Mucosa of stomach (tissue), 1 donor: ENCODE results near the gene DCAF7.

Experiments
- H3K27me3 ChIP-seq: one replicate; pipeline ENCODE4 v1.7.0; 2013; ENCODE audit warnings: mild to moderate bottlenecking, low read length; ENCODE audit not compliant: control insufficient read depth, insufficient read depth
- H3K36me3 ChIP-seq: one replicate; pipeline ENCODE4 v1.7.0; 2013; ENCODE audit warnings: low read length; ENCODE audit not compliant: control insufficient read depth, insufficient read depth
- H3K4me1 ChIP-seq: one replicate; pipeline ENCODE4 v1.7.0; 2013; ENCODE audit warnings: mild to moderate bottlenecking, low read length; ENCODE audit not compliant: control insufficient read depth, insufficient read depth
- H3K4me3 ChIP-seq: one replicate; pipeline ENCODE4 v1.7.0; 2013; ENCODE audit warnings: low read length
- H3K9ac ChIP-seq: one replicate; pipeline ENCODE4 v1.7.0; 2013; ENCODE audit warnings: mild to moderate bottlenecking, low read length, moderate library complexity
- H3K9me3 ChIP-seq: one replicate; pipeline ENCODE4 v1.7.0; 2013; ENCODE audit warnings: mild to moderate bottlenecking, low read length, moderate library complexity; ENCODE audit not compliant: control insufficient read depth
- donor health status: Pancreatic carcinoma.

The DCAF7 gene

GRCh38 chr17:63555500-63556156 is 5.4 kb downstream of the DCAF7 start:
- H3K9ac ChIP-seq, result no peak overlapping the region
- no peaks in the 10 kb centered on the region for H3K27me3 ChIP-seq
- H3K36me3 ChIP-seq, result no peaks in the 10 kb centered on the region
- H3K4me3 ChIP-seq, result no peak overlapping the region
- peaks cover 10% of the 10 kb centered on the region for H3K4me1 ChIP-seq
- no peaks in the 10 kb centered on the region for H3K9me3 ChIP-seq

DNA sequence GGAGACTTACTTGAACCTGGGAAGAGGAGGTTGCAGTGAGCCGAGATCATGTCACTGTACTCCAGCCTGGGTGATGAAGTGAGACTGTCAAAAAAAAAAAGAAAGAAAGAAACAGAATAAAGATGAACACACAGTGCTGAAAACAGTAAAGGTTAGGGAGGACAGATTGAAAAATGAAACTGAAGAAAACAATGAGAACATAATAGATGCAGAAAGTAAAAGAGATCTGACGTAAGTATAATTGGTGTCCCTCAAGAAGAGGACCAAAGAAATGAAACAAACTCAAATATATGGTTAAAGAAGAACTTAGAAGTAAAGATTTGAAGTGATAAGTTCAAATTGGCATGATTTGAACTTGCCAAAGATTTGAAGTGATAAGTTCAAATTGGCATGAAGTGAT is 7.1 kb downstream of the DCAF7 start:
- Histone ChIP-seq H3K36me3 (no peaks in the 10 kb centered on the region), H3K9me3 (no peaks in the 10 kb centered on the region), H3K4me3 (no peak overlapping the region), H3K9ac (no peak overlapping the region), H3K27me3 (no peaks in the 10 kb centered on the region), H3K4me1 (peaks cover 4% of the 10 kb centered on the region)

DNA sequence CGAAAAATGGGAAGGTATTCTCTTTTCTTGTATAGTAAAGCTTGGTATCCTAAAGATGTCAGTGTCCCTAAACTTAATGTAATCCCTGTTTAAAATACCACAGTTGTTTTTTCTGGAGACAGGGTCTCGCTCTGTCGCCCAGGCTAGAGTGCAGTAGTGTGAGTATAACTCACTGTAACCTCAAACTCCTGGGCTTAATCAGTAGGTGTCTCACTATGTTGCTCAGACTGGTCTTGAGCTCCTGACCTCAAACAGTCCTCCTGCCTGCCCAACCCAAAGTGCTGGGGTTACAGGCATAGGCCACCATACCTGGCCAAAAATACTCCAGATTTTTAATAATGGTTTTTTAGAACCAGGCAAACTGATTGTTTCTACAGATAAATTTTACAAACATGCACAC is 8.2 kb downstream of the DCAF7 start:
- Histone ChIP-seq H3K9ac (no peak overlapping the region), H3K4me3 (no peak overlapping the region), H3K27me3 (no peaks in the 10 kb centered on the region), H3K9me3 (no peaks in the 10 kb centered on the region), H3K36me3 (no peaks in the 10 kb centered on the region), H3K4me1 (no peaks in the 10 kb centered on the region)

GRCh38 chr17:63561819-63562218 is 11.5 kb downstream of the DCAF7 start:
- Histone ChIP-seq H3K4me3 (no peak overlapping the region), H3K36me3 (no peaks in the 10 kb centered on the region), H3K9ac (no peak overlapping the region), H3K9me3 (no peaks in the 10 kb centered on the region), H3K27me3 (no peaks in the 10 kb centered on the region), H3K4me1 (no peaks in the 10 kb centered on the region)

DNA sequence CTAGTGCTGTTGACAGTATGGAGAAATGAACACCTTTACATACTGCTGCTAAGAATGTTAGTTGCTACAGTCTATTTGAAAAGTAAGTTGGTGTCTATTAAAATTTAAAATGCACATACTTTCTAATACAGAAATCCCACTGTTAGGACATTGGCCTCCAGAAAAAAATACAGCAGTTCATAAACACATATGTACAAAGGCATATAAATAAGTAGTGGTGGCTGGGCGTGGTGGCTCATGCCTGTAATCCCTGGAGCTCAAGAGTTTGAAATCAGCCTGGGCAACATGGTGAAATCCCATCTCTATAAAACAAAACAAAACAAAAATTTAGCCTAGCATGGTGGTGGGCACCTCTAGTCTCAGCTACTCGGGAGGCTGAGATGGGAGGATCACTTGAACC is 13.1 kb downstream of the DCAF7 start:
- no peak overlapping the region for H3K9ac ChIP-seq
- H3K4me3 ChIP-seq, result no peak overlapping the region
- H3K36me3 ChIP-seq, result no peaks in the 10 kb centered on the region
- H3K27me3 ChIP-seq, result no peaks in the 10 kb centered on the region
- no peaks in the 10 kb centered on the region for H3K4me1 ChIP-seq
- H3K9me3 ChIP-seq, result no peaks in the 10 kb centered on the region

- no peaks in the 10 kb centered on the region for H3K4me1 ChIP-seq
Observed at GRCh38 chr17:63564562-63564961, 14.3 kb downstream of the DCAF7 start.

DNA sequence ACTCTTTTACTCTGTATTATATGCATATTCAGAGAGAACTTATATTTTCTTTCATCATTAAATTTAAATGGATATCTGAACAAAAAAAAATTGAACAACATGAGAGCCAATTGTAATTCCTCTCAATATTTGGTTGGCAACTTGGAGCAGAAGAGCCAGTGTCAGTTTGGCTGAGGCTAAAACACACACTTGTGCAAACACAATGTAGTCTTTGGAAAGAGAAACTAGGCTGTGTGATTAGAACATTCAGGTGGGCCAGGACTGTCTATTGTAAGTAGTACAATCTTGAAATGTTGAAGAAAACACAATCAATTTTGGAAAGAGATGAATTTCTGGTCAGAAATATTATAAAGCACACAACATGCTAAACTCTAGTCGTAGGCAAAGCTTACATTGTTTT is 17.0 kb downstream of the DCAF7 start:
- Histone ChIP-seq H3K4me1 (no peaks in the 10 kb centered on the region), H3K9ac (no peak overlapping the region), H3K36me3 (no peaks in the 10 kb centered on the region), H3K9me3 (no peaks in the 10 kb centered on the region), H3K27me3 (no peaks in the 10 kb centered on the region), H3K4me3 (no peak overlapping the region)

More at GRCh38 chr17:63564562-63564961, 14.3 kb downstream of the DCAF7 start:
- Histone ChIP-seq H3K27me3 (no peaks in the 10 kb centered on the region), H3K4me3 (no peak overlapping the region), H3K9me3 (no peaks in the 10 kb centered on the region), H3K36me3 (no peaks in the 10 kb centered on the region), H3K9ac (no peak overlapping the region)

DNA sequence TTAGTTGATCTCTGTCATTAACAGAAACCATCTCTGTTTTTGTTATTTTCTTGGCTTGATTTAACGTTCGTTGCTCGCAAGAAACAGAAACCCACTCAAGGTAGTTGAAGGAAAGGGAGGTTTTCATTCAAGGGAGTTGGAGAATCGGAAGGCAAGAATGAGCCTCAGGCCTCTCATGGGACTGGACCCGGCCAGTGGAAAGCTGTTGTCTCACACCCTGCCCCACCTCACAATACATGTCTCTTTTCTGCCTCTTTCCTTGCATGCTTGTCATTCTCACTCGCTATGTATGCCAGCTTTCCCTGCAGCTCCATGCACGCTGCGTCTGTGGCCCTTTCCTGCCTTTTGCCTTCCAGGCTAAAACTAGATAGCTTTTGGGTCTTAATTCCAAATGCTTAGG is 18.3 kb downstream of the DCAF7 start:
- no peaks in the 10 kb centered on the region for H3K27me3 ChIP-seq
- no peak overlapping the region for H3K9ac ChIP-seq
- H3K9me3 ChIP-seq, result no peaks in the 10 kb centered on the region
- no peak overlapping the region for H3K4me3 ChIP-seq
- no peaks in the 10 kb centered on the region for H3K36me3 ChIP-seq
- no peaks in the 10 kb centered on the region for H3K4me1 ChIP-seq

DNA sequence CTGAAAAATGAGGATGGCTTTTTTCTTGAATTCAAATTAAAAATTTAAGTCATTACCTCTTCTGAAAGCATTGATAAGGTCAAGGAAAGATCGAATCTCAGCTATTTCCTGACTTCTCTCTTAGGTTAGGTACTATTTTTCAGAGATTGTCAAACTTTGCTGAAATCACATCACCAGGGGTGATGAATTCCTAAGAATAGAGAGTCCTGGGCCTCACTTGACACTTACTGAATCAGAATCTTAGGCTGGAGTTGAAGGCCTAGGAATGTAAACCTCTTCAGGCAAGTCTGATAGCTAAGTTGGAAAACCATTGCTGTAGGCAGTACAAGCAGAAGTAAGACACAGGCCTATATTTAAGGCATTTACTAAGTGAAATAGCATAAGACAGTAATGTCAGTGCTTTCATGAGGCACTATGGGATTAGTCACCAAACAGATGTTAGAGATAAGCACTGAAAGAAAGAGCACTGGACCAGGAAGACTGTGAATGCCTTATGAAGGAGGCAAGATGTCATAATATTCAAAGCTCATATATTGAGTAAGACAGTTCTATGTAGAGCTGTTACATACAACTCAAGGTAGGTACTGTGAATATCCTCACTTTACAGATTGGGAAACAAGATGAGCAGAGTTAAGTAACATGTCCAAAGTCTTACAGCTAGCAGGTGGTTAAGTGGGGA is 21.5 kb downstream of the DCAF7 start:
- Histone ChIP-seq H3K4me3 (no peak overlapping the region), H3K27me3 (no peaks in the 10 kb centered on the region), H3K9ac (no peak overlapping the region), H3K9me3 (no peaks in the 10 kb centered on the region), H3K4me1 (no peaks in the 10 kb centered on the region), H3K36me3 (no peaks in the 10 kb centered on the region)

DNA sequence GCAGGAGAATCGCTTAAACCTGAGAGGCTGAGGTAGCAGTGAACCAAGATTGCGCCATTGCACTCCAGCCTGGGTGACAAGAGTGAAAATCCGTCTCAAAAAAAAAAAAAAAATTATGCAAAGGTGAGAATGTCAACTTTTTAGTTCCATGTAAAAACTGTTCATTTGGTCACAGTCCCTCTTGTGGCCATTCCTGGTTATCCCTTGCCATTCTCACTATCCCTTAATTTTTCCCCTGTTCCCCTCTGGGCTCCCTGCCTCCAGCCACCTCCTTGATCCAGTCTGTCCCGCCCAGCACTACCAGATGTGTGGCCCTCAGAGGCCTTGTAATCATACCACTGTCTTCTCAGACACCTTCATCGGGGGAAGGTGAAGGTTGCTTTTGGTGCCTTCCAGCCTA is 23.4 kb downstream of the DCAF7 start:
- no peaks in the 10 kb centered on the region for H3K36me3 ChIP-seq
- H3K27me3 ChIP-seq, result no peaks in the 10 kb centered on the region
- H3K4me1 ChIP-seq, result peaks cover 4% of the 10 kb centered on the region
- H3K9ac ChIP-seq, result no peak overlapping the region
- H3K9me3 ChIP-seq, result no peaks in the 10 kb centered on the region
- H3K4me3 ChIP-seq, result no peak overlapping the region

GRCh38 chr17:63578027-63578768 is 27.9 kb downstream of the DCAF7 start:
- H3K9me3 ChIP-seq, result no peaks in the 10 kb centered on the region
- H3K36me3 ChIP-seq, result peaks cover 6% of the 10 kb centered on the region
- no peak overlapping the region for H3K9ac ChIP-seq
- peaks cover 11% of the 10 kb centered on the region for H3K4me1 ChIP-seq
- no peak overlapping the region for H3K4me3 ChIP-seq
- no peaks in the 10 kb centered on the region for H3K27me3 ChIP-seq

- Histone ChIP-seq H3K9ac (no peak overlapping the region), H3K4me3 (no peak overlapping the region), H3K36me3 (peaks cover 6% of the 10 kb centered on the region), H3K9me3 (no peaks in the 10 kb centered on the region), H3K4me1 (peaks cover 11% of the 10 kb centered on the region), H3K27me3 (no peaks in the 10 kb centered on the region)
Observed at GRCh38 chr17:63578769-63579111, 28.5 kb downstream of the DCAF7 start.
